GM12874 (cell line): ENCODE data around the gene LRRC4C.

ENCODE experiments used
- CTCF ChIP-seq: IDR thresholded peaks from 2 replicates; pipeline ENCODE4 v1.5.1; 2011; ENCODE audit warnings: low read depth, mild to moderate bottlenecking, control low read depth, low read length, moderate library complexity; ENCODE audit not compliant: insufficient read depth

Gene LRRC4C

GRCh38 chr11:40826601-40827000 is 632.9 kb downstream of the LRRC4C start:
- TF ChIP-seq CTCF: no peak

DNA sequence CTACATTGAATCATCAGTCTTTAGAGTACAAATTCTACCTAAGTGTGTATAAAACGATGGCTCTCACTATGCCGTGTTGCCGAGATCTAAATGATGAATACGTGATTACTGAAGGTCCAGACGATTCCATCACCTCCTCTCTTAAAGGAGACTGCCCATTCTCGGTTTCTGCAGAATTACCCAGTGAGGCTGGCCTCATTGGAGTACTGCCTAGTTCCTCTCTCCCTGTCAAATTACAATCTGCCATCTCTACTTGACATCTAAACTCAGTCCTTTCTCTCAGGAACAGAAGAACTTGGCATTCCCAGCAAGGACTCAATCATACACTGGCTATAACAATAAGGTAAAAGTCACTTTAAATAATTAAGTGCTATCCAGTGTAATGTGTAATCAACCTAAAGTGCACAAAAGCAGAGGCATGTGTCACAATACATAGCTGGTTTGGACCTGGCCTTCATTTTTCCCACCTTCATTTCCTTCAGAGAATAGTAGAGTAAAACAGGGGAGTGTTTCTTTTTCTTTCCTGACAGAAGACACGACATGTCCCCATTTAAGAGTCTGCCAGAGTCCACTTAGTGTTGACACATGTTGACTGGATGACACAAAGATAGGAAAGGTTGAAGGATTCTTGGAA is 634.1 kb downstream of the LRRC4C start:
- no peak for TF ChIP-seq CTCF

DNA sequence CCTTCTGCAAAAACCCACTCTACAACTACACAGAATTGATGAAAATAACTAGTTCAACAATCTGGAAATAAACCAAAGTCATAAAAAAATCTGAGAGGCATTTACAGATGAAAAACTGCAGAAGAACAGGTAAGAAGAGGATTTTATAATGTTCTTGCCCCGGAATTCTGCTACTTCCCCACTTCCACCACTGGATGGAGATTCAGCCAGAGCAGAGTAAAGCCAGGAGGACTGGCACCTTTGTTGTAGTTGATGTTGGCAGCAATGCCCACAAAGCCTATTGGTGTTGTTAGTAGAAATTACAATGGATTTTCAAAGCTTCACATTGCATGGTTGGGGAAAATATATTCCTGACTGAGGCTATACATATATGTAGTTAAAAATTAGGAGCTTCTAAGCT is 640.2 kb downstream of the LRRC4C start:
- TF ChIP-seq CTCF: no peak

DNA sequence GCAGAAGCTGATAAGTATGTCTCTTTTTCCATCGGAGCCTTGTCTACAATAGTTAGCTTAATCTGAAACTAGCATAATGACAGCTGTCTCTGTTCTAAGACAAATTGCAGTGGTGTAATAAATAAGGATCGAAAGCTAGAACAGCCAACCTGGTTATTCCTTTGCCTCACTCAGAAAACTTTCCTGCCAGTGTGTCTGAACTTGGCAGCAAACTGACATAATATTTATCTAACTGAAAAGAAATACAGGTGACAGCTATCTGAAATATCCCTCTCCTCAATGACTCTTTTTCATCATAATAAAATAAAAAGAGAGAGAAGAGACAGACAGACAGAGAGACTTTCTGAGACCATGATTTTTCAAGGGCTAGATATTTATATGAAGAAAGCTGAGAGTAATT is 642.5 kb downstream of the LRRC4C start:
- TF ChIP-seq CTCF: no peak

GRCh38 chr11:40797981-40798380 is 661.5 kb downstream of the LRRC4C start:
- TF ChIP-seq CTCF: no peak

DNA sequence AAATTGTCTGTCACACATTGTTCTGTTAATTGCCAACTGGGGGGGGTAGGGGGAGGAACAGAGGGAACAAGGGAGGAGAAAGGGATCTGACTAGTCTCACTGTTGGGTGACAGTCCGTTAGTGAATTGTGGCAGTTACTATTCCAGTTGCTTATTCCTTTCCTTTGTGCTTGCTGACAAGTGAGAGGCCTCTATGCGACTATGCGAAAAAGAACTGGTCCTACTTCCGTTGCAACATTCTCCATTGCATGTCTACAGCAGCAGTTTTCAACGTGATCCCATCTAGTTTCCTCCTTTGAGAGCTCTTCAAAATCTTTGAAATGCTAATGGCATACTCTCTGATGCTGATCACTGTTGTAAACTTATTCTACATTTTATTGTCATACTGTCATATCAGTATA is 672.2 kb downstream of the LRRC4C start:
- TF ChIP-seq CTCF: no peak

DNA sequence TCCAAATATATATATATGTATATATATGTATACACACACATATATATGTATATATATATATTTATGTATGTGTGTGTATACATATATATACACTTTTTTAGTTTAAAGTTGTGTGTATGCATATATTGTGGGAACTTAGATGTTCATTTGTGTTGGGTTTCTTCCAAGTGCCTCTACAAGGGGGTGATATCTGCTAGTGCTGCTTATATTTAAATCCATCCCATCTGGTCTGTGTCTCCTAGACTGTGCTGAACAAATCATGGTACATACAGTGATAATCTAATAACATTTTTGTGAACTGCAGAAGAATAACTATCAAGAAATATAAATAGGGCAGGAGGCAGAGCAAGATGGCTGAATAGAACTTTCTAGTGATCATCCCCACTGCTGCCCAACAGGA is 696.4 kb downstream of the LRRC4C start:
- TF ChIP-seq CTCF: no peak
